CD14-positive monocyte (primary cell): ENCODE results near the gene BSPRY. TPM values are rescaled to one million over a fixed set of nuclear protein-coding genes. Genes with fewer than 3 reads are reported as not detected.

Source experiments
- DNase-seq, 3 donors: peaks; one replicate each; pipeline ENCODE4 v3.0.0-alpha.2; 2011 to 2022
- H2AFZ ChIP-seq: 2 replicates; pipeline ENCODE4 v1.6.0; 2012; ENCODE audit warnings: mild to moderate bottlenecking, low read depth, low read length, inconsistent platforms; ENCODE audit not compliant: insufficient read depth, poor library complexity, severe bottlenecking
- H3K27ac ChIP-seq, 2 donors: 1 replicate in 1 of 2; 2 replicates in 1 of 2; pipeline ENCODE4 v1.5.1; 2012 to 2013; ENCODE audit warnings: low read length in 2 of 2, control low read depth in 1 of 2, inconsistent platforms in 1 of 2, low read depth in 1 of 2, mild to moderate bottlenecking in 1 of 2
- H3K27me3 ChIP-seq, 2 donors: one replicate each; pipeline versions ENCODE4 v1.6.0 to v1.6.1; 2011 to 2013; ENCODE audit warnings: low read length in 2 of 2; ENCODE audit not compliant: control insufficient read depth in 2 of 2, insufficient read depth in 2 of 2
- H3K36me3 ChIP-seq, 2 donors: replicated peaks in 1 of 2; 1 replicate in 1 of 2; 2 replicates in 1 of 2; pipeline versions ENCODE4 v1.5.1 to v1.6.1; 2012 to 2013; ENCODE audit warnings: low read length in 2 of 2, control low read depth in 1 of 2, inconsistent platforms in 1 of 2, mild to moderate bottlenecking in 1 of 2; ENCODE audit not compliant: insufficient read depth in 2 of 2, control insufficient read depth in 1 of 2
- H3K4me1 ChIP-seq, 2 donors: 1 replicate in 1 of 2; 2 replicates in 1 of 2; pipeline versions ENCODE4 v1.5.1 to v1.6.1; 2012 to 2013; ENCODE audit warnings: low read length in 2 of 2, control low read depth in 1 of 2, inconsistent platforms in 1 of 2, mild to moderate bottlenecking in 1 of 2, moderate library complexity in 1 of 2; ENCODE audit not compliant: insufficient read depth in 2 of 2, control insufficient read depth in 1 of 2
- H3K4me2 ChIP-seq: replicated peaks from 2 replicates; pipeline ENCODE3; 2012; ENCODE audit warnings: low read length, moderate library complexity, mild to moderate bottlenecking; ENCODE audit not compliant: poor library complexity, severe bottlenecking; ENCODE audit errors: extremely low read depth
- H3K4me3 ChIP-seq, 3 experiments: fragments of 200-600 bp in 1 of 3; sonication (generic) in 1 of 3; replicated peaks in 1 of 3; 1 replicate in 2 of 3; 2 replicates in 1 of 3; pipeline ENCODE4 v1.5.1; 2011 to 2013; ENCODE audit warnings: low read length in 3 of 3, mild to moderate bottlenecking in 3 of 3, control low read depth in 2 of 3, low read depth in 2 of 3, inconsistent platforms in 1 of 3, moderate library complexity in 1 of 3
- H3K79me2 ChIP-seq: 2 replicates; pipeline ENCODE4 v1.6.0; 2012; ENCODE audit warnings: mild to moderate bottlenecking, control low read depth, inconsistent platforms, low read length, moderate library complexity; ENCODE audit not compliant: insufficient read depth
- H3K9ac ChIP-seq: 2 replicates; pipeline ENCODE4 v1.6.0; 2017; ENCODE audit warnings: low read length, mild to moderate bottlenecking; ENCODE audit not compliant: insufficient read depth, poor library complexity, severe bottlenecking
- H3K9me3 ChIP-seq, 2 donors: replicated peaks in 1 of 2; 1 replicate in 1 of 2; 2 replicates in 1 of 2; pipeline versions ENCODE4 v1.5.1 to v1.6.1; 2012 to 2013; ENCODE audit warnings: low read length in 2 of 2, control low read depth in 1 of 2; ENCODE audit not compliant: control insufficient read depth in 1 of 2, insufficient read depth in 1 of 2
- H4K20me1 ChIP-seq: 2 replicates; pipeline ENCODE4 v1.6.0; 2012; ENCODE audit warnings: mild to moderate bottlenecking, low read length, control low read depth, moderate library complexity; ENCODE audit not compliant: insufficient read depth
- H3K27ac Mint-ChIP-seq, 7 donors: one replicate each; pipeline ENCODE4 v1.8.0; 2020; ENCODE audit warnings: mild to moderate bottlenecking in 7 of 7, mixed read lengths in 7 of 7, moderate library complexity in 6 of 7, inconsistent platforms in 2 of 7
- H3K27me3 Mint-ChIP-seq, 3 donors: one replicate each; pipeline ENCODE4 v1.8.0; 2021 to 2022; ENCODE audit warnings: low read depth in 3 of 3, mild to moderate bottlenecking in 3 of 3, mixed read lengths in 3 of 3, moderate library complexity in 3 of 3, inconsistent platforms in 1 of 3
- H3K36me3 Mint-ChIP-seq, 2 donors: one replicate each; pipeline ENCODE4 v1.8.0; 2020; ENCODE audit warnings: mixed read lengths in 2 of 2, inconsistent platforms in 1 of 2, mild to moderate bottlenecking in 1 of 2
- H3K4me1 Mint-ChIP-seq: one replicate; pipeline ENCODE4 v1.8.0; 2020; ENCODE audit warnings: mild to moderate bottlenecking, mixed read lengths
- H3K4me3 Mint-ChIP-seq, 2 donors: one replicate each; pipeline ENCODE4 v1.8.0; 2020; ENCODE audit warnings: mild to moderate bottlenecking in 2 of 2, mixed read lengths in 2 of 2, moderate library complexity in 1 of 2
- H3K9me3 Mint-ChIP-seq, 7 donors: one replicate each; pipeline ENCODE4 v1.8.0; 2020 to 2022; ENCODE audit warnings: mixed read lengths in 7 of 7, mild to moderate bottlenecking in 6 of 7, moderate library complexity in 6 of 7, inconsistent platforms in 2 of 7
- WGBS: methylation state at CpG from one replicate; pipeline ENCODE4 v1.1.5; 2013; ENCODE audit warnings: missing lambda C conversion rate; ENCODE audit not compliant: insufficient coverage; 5-methylcytosine and 5-hydroxymethylcytosine counted together
- intact Hi-C, 2 donors: fragments of 100-400 bp; cut with micrococcal nuclease; formaldehyde crosslinking; loops; one replicate each; pipeline versions ENCODE4 v1.15.0 to v1.15.1; 2023
- polyA plus RNA-seq, 3 donors: library from polyadenylated mRNA; depleted of rRNA in 1 of 3; unstranded in 2 of 3; stranded (reverse) in 1 of 3; fragments of 300-500 nt in 2 of 3; fragments of >200 nt in 1 of 3; fragmentation: Illumina TruSeq in 2 of 3; gene quantifications; 1 replicate in 2 of 3; 2 replicates in 1 of 3; pipeline ENCODE4 v1.2.3, GENCODE V29; 2012 to 2021
- TF ChIP-seq, protein P1 (sequence below): fragments of 200-600 bp; IDR thresholded peaks from one replicate; pipeline ENCODE4 v1.8.0; 2022; ENCODE audit warnings: antibody characterized with exemption, mild to moderate bottlenecking

BSPRY gene
- polyA plus RNA-seq, 3 donors: 0.16 TPM; not detected in 2

GRCh38 chr9:113343732-113344231 lies 5.6 kb upstream of the BSPRY start:
- no peak overlapping the region for H3K4me3 Mint-ChIP-seq
- no peaks in the 10 kb centered on the region for H3K36me3 Mint-ChIP-seq
- no peak overlapping the region for H3K9ac ChIP-seq

DNA sequence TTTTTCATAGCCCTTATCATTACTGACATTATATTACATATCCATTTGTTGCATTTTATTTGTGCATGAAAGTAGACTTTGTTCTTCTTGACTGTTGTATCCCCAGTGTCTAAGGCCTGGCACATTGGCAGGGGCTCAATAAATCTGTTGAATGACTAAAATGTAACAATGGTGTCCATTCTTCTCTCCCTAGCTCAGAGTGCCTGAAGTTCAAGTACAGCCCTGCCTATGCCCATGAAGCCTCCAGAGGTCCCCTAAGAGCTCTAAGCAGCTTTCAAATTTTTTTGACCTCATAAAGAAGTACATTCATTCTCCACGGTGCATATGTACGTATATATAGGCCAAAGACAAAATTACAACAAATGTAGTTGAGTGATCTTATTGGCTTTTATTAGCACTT lies 4.2 kb upstream of the BSPRY start:
- Histone ChIP-seq H4K20me1 (no peaks in the 10 kb centered on the region), H3K9me3 (no peaks in the 10 kb centered on the region), H3K79me2 (no peaks in the 10 kb centered on the region), H3K4me1 (peaks cover 11 to 14% of the 10 kb centered on the region in 2 donors), H2AFZ (no peak overlapping the region), H3K27ac (no peak overlapping the region), H3K27me3 (peaks cover 0 to 3% of the 10 kb centered on the region in 2 donors), H3K36me3 (no peaks in the 10 kb centered on the region), H3K4me2 (no peak overlapping the region), H3K9ac (no peak overlapping the region), H3K4me3 (no peak overlapping the region)
- intact Hi-C loops: loop anchor here in 1 of 2 donors (10.0 kb wide), 1 partner anchor 60 kb away; the partner anchor contains the start of gene ALAD
- no peaks in the 10 kb centered on the region for H3K36me3 Mint-ChIP-seq
- H3K27ac Mint-ChIP-seq: peak overlapping the region in 1 of 7 donors; percentile 33
- H3K9me3 Mint-ChIP-seq: no peaks in the 10 kb centered on the region
- no peak for DNase-seq
- H3K27me3 Mint-ChIP-seq: peaks cover 12% of the 10 kb centered on the region in 3 donors
- TF ChIP-seq, protein P1, sequence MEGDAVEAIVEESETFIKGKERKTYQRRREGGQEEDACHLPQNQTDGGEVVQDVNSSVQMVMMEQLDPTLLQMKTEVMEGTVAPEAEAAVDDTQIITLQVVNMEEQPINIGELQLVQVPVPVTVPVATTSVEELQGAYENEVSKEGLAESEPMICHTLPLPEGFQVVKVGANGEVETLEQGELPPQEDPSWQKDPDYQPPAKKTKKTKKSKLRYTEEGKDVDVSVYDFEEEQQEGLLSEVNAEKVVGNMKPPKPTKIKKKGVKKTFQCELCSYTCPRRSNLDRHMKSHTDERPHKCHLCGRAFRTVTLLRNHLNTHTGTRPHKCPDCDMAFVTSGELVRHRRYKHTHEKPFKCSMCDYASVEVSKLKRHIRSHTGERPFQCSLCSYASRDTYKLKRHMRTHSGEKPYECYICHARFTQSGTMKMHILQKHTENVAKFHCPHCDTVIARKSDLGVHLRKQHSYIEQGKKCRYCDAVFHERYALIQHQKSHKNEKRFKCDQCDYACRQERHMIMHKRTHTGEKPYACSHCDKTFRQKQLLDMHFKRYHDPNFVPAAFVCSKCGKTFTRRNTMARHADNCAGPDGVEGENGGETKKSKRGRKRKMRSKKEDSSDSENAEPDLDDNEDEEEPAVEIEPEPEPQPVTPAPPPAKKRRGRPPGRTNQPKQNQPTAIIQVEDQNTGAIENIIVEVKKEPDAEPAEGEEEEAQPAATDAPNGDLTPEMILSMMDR: no peak
- no peak overlapping the region for H3K4me3 Mint-ChIP-seq
- WGBS: no CpG with 5 or more reads among the region's 2 CpGs
- peaks cover 24% of the 10 kb centered on the region for H3K4me1 Mint-ChIP-seq

More at GRCh38 chr9:113343732-113344231, 5.6 kb upstream of the BSPRY start:
- no peaks in the 10 kb centered on the region for H3K36me3 ChIP-seq
- no peaks in the 10 kb centered on the region for H4K20me1 ChIP-seq
- no peaks in the 10 kb centered on the region for H3K27me3 ChIP-seq
- no peak overlapping the region for H3K4me3 ChIP-seq
- H3K27ac ChIP-seq: no peak overlapping the region
- H3K4me1 ChIP-seq: peaks cover 10 to 16% of the 10 kb centered on the region in 2 donors
- intact Hi-C loops: loop anchor here in 1 of 2 donors (10.0 kb wide), 1 partner anchor 61 kb away; the partner anchor contains the start of gene ALAD
- no peaks in the 10 kb centered on the region for H3K79me2 ChIP-seq
- H3K4me2 ChIP-seq: no peak overlapping the region
- H2AFZ ChIP-seq: peak overlapping the region; percentile 19
- TF ChIP-seq, protein P1: no peak
- H3K9me3 ChIP-seq: no peaks in the 10 kb centered on the region
- DNase-seq: no peak
- Mint-ChIP-seq H3K4me1 (peaks cover 22% of the 10 kb centered on the region), H3K9me3 (no peaks in the 10 kb centered on the region), H3K27ac (no peak overlapping the region), H3K27me3 (peaks cover 2 to 4% (median 4%) of the 10 kb centered on the region in 3 donors)
- no CpG with 5 or more reads among the region's 1 CpG for WGBS
